GM19023 (cell line): ENCODE results near the gene ITGA7.

Experiments
- ATAC-seq: cut with Tn5 transposase; IDR thresholded peaks from one replicate; pipeline ENCODE4 v1.9.1; 2021; ENCODE audit warnings: mild to moderate bottlenecking, moderate library complexity; ENCODE audit not compliant: unreplicated experiment

The ITGA7 gene

GRCh38 chr12:55683676-55684075 lies 24.0 kb downstream of the ITGA7 start:
- no peak for ATAC-seq

- no peak for ATAC-seq
Measured at GRCh38 chr12:55682087-55682796, 25.5 kb downstream of the ITGA7 start.

GRCh38 chr12:55681142-55682077 lies 26.3 kb downstream of the ITGA7 start:
- no peak for ATAC-seq

- ATAC-seq = no peak
Measured at GRCh38 chr12:55679691-55680090, 28.0 kb downstream of the ITGA7 start.

- ATAC-seq = no peak
Measured at GRCh38 chr12:55676707-55677106, 31.0 kb downstream of the ITGA7 start.

GRCh38 chr12:55675666-55676065 lies 32.0 kb downstream of the ITGA7 start:
- no peak for ATAC-seq

GRCh38 chr12:55673638-55674037 lies 34.1 kb downstream of the ITGA7 start:
- peak; percentile 98 for ATAC-seq

- no peak for ATAC-seq
Measured at GRCh38 chr12:55671746-55672145, 36.0 kb downstream of the ITGA7 start.

- ATAC-seq = no peak
Measured at GRCh38 chr12:55670276-55670675, 37.4 kb downstream of the ITGA7 start.

GRCh38 chr12:55666508-55666907 lies 41.2 kb downstream of the ITGA7 start:
- ATAC-seq = no peak

GRCh38 chr12:55664826-55665225 lies 42.9 kb downstream of the ITGA7 start:
- ATAC-seq = no peak

- no peak for ATAC-seq
Measured at GRCh38 chr12:55663391-55663790, 44.3 kb downstream of the ITGA7 start.

- ATAC-seq = no peak
Measured at GRCh38 chr12:55659486-55660385, 48.0 kb downstream of the ITGA7 start.

GRCh38 chr12:55658635-55659391 lies 48.9 kb downstream of the ITGA7 start:
- no peak for ATAC-seq

- no peak for ATAC-seq
Measured at GRCh38 chr12:55658212-55658611, 49.5 kb downstream of the ITGA7 start.

GRCh38 chr12:55657212-55657611 lies 50.5 kb downstream of the ITGA7 start:
- ATAC-seq = no peak

- ATAC-seq = no peak
Measured at GRCh38 chr12:55654511-55655214, 53.0 kb downstream of the ITGA7 start.

GRCh38 chr12:55653031-55653430 lies 54.7 kb downstream of the ITGA7 start:
- no peak for ATAC-seq

GRCh38 chr12:55652352-55652751 lies 55.4 kb downstream of the ITGA7 start:
- no peak for ATAC-seq

- no peak for ATAC-seq
Measured at GRCh38 chr12:55651299-55651683, 56.4 kb downstream of the ITGA7 start.
